GM12874 (cell line): Measurements from ENCODE around the gene ACACA.

Experiments
- TF ChIP-seq, protein P1 (sequence below): IDR thresholded peaks from 2 replicates; pipeline ENCODE4 v1.5.1; 2011; ENCODE audit warnings: low read depth, mild to moderate bottlenecking, control low read depth, low read length, moderate library complexity; ENCODE audit not compliant: insufficient read depth

The ACACA gene

DNA sequence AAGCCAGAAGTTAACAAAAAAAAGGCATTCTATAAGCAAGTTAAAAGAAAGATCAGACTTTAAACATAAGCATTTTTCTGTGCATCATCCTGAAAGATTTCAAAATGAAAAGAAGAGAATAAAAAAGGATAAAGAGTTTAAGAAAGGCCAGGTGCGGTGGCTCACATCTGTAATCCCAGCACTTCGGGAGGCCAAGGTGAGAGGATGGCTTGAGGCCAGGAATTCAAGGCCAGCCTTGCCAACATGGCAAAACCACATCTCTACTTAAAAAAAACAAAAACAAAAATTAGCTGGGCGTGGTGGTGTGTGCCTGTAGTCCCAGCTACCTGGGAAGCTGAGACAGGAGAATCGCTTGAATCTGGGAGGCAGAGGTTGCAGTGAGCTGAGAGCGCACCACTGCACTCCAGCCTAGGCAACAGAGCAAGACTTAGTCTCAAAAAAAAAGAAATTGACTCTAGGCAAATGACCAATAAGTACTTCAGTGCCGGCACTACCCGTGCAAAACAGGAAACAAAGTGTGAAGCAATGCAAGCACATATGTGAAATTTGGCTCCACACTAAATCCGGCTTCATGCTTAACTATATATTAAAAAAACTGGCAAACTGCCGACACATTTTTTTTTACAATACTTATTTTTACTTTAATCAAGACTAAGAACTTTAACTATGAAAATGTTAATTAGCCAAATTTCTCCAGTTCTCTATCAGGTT, 114.1 kb downstream of the ACACA start:
- TF ChIP-seq, protein P1, sequence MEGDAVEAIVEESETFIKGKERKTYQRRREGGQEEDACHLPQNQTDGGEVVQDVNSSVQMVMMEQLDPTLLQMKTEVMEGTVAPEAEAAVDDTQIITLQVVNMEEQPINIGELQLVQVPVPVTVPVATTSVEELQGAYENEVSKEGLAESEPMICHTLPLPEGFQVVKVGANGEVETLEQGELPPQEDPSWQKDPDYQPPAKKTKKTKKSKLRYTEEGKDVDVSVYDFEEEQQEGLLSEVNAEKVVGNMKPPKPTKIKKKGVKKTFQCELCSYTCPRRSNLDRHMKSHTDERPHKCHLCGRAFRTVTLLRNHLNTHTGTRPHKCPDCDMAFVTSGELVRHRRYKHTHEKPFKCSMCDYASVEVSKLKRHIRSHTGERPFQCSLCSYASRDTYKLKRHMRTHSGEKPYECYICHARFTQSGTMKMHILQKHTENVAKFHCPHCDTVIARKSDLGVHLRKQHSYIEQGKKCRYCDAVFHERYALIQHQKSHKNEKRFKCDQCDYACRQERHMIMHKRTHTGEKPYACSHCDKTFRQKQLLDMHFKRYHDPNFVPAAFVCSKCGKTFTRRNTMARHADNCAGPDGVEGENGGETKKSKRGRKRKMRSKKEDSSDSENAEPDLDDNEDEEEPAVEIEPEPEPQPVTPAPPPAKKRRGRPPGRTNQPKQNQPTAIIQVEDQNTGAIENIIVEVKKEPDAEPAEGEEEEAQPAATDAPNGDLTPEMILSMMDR: no peak

GRCh38 chr17:37291351-37291750, 115.3 kb downstream of the ACACA start:
- TF ChIP-seq, protein P1: no peak

GRCh38 chr17:37286430-37286829, 120.2 kb downstream of the ACACA start:
- TF ChIP-seq, protein P1: no peak

DNA sequence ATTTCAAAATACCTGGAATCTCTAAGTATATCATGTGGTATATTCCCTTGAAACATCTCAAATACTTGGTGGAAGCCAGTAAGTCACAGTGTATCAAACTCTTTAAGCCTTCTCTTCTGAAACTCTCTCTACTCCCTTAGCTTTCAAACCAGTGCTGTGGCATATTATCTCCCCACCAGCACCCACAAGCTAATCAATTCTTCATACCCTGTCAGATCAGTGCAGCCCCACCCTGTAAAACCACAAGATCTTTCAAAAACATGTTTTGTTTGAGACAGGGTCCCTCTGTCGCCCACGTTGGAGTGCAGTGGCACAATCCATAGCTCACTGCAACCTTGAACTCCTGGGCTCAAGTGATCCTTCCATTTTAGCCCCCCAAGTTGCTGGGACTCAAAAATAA, 122.4 kb downstream of the ACACA start:
- TF ChIP-seq, protein P1: no peak

DNA sequence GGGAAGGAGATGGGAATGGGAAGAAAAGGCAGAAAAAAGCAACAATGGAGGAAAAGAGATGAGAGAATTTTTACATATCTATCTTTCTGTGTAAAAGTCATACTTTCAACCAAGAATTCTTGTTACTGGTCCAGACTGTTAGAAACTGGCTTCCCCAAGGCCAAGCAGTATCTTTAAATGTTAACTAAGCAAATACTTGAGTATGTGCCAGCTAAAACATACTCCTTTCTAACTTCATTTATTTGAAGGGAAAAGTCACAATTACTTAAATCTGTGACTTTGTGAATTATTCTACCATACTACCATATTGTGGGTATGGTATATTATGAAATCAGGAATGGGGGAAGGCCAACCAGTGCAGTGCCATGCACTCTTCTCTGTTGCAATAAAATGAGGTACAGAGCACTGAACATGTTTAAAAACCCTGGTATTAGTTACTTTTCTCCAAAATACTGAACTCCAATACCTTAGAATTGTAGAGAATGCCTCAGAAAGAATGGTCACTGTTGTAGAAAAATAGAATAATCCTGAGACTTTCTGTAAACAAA, 123.1 kb downstream of the ACACA start:
- TF ChIP-seq, protein P1: no peak

- TF ChIP-seq, protein P1: no peak
These were observed 125.8 kb downstream of the ACACA start for GRCh38 chr17:37280841-37281240.

DNA sequence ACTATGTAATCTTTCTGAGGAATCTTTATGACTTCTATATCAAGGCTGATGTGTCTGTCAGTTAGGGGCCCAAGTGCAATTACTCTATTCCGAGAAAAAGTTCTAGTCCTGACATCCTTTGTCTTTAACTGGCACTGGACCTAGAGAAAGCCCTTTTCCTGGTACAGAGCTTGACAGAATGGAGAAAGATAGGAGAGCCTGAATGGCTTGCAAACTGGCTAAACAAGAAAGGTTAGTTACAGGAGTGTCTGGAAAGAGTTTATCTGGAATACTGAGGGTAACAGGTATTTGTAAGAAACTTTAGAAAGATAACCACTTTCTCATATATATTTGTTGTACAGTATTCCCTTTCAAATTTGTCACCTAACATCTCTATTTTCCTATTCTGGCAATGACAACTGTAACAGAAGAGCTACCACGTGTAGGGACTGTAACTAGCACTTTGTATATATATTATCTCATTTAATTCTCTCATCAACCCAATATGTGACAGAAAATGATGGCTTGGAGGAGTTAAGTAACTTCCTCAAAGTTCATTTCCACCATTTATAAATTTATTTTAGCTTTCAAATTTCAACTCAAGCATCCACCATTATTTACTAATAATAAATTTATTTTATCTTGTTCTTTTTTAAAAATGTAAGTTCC, 128.3 kb downstream of the ACACA start:
- TF ChIP-seq, protein P1: no peak
